Iris pigment epithelial cell (primary cell): ENCODE data around the gene ATP9A.
A peak's percentile ranks its signal among the peaks of the same experiment; 100 is the strongest.
"Not testable (repeated sequence)": the region's sequence is repeated elsewhere in the genome, so short reads cannot be mapped to it uniquely, and the experiment has no call there.

Source experiments
- DNase-seq: peaks from one replicate; pipeline ENCODE4 v3.0.0-alpha.2; 2011; ENCODE audit warnings: low read depth

ATP9A gene

DNA sequence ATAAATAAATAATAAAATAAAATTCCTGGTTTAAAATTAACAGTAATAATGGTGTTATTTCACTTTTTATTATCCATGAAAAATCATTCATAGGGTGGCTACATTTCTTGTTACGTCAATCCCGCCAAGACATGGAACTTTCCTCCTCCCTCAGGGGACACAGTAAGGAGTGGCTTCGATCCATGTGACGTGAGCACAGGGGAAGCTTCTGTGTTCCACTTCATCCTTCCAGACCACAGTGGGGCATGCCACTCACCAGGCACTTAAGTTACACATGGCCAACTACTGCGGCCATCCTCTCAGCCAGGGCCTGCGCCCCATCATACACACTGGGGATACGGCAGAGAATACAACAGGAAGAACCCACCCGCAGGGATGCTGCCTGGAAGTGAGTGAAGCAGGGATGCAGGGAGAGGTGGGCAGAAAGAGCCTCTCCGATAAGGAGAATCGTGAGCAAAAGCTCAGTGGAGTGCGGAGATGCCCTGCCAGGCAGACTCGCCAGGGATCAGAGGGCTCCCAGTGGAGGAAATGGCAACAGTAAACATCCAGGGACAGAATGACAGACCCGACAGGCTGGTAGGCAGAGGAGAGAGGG lies 75.3 kb downstream of the ATP9A start:
- no peak for DNase-seq

DNA sequence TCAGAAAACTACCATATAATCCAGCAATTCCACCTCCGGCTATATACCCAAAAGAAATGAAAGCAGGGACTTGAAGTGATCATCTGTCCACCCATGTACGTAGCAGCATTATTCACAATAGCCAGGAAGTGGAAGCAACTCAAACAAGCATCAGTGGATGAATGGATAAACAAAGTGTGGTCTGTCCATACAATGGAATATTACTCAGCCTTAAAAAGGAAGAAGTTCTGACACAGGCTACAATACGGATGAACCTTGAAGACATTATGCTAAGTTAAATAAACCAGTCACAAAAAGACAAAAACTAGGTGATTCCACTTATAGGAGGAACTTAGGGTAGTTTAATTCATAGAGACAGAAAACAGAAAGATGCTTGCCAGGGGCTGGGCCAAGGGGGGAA lies 76.5 kb downstream of the ATP9A start:
- DNase-seq = no peak

DNA sequence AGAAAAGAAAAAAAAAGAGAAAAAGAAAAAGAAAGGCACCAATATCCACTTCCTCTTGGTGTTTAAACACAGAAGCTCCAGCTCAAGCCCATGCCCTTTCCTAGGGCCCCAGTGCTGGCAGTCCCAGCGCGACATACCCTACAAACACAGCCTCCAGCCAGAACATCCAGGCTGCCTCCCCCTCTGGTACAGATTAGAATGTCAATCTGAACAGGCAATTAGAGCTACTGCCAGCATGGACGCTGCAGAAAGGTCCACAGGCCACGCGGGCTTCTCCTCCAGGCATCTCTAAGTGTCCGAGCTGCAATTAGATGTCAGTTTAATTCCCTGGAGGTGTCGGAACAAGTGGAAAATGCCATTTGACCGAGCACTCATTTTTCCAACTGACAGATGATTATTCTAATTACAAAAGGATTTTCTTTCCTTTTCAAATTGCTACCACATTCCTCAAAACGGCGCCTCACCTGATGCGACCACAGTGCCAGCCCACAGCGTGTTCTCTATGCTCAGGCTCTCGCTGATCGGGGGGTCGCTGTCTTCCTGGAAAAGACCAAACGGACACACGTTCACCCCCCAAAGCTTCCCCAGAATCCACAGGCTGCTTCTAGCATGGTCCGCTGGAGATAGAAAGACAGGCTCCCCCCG lies 79.5 kb downstream of the ATP9A start:
- DNase-seq = no peak

DNA sequence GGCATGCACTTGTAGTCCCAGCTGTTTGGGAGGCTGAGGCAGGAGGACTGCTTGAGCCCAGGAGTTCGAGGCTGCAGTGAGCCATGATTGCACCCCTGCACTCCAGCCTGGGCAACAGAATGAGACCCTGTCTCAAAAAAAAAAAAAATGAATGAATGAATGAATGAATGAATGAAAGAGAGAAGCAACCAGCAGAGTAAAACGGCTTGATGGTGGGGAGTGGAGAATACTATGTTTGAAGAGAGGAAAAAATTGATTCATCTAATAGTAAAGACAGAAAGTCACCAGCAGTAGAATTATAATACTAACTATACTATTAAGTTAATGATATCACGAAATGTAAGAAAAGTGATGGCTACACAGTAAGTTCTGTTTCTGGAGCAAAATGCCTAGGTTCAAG lies 80.6 kb downstream of the ATP9A start:
- no peak for DNase-seq

DNA sequence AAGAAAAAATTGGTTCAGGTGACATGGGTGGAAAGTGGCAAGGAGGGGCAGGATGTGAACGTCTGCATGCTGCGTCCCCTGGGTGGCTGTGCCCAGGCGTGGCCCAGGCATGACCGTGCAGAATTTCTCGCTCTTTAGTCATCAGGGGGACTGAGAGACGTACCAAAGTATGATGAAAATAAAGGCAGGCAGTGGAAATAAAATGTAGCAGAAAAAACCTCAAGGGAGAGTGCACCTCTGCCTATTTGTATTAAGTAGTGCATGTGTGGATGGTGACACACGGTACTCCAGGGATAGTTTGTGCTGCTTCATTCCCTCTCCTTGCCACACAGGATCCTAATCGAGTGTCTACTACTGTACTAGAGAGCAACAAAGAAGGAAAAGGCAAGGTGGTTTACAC lies 81.1 kb downstream of the ATP9A start:
- peak; percentile 69 for DNase-seq

DNA sequence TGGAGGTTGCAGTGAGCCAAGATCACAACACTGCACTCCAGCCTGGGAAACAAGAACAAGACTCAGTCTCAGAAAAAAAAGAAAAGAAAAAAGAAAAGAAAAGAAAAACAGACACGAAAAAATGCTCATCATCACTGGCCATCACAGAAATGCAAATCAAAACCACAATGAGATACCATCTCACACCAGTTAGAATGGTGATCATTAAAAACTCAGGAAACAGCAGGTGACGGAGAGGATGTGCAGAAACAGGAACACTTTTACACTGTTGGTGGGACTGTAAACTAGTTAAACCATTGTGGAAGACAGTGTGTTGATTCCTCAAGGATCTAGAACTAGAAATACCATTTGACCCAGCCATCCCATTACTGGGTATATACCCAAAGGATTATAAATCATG lies 82.7 kb downstream of the ATP9A start:
- DNase-seq = not testable (repeated sequence)

DNA sequence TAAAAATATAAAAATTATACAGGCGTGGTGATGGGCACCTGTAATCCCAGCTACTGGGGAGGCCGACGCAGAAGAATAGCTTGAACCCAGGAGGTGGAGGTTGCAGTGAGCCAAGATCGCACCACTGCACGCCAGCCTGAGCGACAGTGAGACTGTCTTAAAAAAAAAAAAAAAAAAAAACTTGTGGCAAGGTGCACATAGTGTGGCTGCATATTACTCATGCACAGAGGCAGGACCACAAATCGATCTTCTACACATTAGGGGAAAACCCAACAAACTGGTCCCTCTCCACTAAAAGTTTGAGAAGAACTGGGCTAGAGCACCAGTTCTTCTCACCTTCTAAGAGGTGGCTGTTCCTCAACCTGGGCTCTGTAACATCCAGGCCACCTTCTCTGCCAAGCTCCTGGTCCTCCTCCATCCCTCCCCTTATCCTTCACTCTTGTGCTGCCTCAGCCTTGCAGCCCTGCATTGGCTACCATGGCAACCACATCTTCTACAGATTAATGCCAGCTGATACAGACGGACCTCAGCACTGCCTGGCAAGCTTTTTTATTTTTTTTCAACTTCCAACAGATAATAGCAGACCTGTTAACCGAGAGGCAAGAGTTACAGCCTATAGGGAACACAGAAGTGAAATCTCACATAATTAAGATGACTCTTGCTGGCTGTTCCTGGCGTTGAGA lies 88.0 kb downstream of the ATP9A start:
- DNase-seq = no peak

DNA sequence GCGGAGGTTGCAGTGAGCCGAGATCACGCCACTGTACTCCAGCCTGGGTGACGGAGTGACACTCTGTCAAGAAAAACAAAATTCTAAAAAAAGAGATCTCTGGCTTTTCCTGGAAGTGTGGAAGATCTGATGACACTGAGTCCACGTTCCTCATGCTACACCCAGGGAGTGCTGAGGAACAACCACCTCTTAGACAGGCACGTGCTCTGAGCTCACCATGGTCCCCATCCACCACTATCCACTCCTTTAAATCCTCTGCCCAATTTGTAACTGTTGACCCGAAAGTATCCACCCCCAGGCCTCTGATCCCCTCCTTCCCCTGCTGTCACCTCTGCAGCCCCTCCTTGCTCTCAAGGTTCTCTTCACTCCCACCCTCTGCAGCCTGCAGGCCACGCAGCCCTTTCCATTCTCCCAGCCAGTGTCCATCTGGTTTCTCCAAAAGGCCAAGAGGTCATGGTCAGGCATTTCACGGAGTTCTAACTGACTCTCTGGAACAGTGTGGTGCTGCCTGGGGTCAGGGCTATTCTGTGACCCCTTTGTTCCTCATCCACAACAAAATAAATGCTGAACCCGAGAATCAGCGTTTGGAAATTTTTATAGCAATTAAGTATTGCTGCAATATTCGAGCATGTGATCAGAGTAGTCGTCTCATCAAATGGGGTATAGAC lies 88.8 kb downstream of the ATP9A start:
- no peak for DNase-seq

DNA sequence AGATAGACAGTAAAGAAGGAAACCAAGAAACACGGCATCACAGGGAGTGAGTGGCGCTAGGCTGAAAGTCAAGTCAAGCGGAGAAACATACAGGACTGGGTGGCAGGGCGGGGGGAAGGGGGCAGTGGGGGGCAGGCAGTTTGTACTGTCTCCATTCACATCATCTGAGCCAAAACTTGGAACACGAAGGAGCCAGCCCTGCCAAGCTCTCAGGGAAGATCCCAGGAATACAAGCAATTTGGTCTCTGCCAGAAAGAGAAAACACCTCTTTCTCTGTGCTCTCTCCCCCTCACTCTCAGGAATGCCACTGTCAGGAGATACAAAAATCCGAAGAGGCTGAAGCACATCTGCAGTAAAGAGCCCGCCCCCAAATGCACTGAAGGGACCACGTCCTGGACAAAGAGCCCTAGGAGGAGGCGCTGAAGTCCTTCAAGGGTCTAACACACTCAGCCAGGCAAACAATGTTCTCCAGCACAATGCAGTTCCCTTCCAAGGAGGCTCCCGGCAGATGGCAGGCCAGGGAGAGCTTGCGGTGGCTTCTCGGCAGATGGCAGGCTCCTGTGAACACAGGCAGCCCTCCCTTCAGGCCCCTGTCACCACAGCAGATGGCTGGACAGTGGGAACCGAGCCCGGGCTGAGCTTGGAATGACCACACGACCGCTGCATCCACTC lies 90.0 kb downstream of the ATP9A start:
- DNase-seq = no peak

DNA sequence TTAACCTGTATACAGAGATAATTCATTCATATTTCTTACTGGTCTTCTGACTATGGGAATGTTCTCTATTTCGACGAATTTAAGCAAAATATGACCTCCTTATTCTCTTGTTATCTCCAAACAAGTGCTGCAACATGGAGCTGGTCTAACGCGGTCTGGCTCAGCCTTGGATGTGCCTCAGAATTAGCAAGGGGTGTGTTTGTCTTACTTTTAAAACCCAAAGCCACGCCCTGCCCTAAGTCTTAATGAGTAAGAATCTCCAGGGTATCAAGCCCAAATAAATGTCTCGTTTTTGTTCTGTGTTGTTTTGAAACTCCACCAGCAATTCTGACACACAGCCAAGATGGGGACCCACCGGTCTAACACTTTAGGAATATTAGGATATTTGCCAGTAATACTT lies 99.2 kb downstream of the ATP9A start:
- DNase-seq = no peak

DNA sequence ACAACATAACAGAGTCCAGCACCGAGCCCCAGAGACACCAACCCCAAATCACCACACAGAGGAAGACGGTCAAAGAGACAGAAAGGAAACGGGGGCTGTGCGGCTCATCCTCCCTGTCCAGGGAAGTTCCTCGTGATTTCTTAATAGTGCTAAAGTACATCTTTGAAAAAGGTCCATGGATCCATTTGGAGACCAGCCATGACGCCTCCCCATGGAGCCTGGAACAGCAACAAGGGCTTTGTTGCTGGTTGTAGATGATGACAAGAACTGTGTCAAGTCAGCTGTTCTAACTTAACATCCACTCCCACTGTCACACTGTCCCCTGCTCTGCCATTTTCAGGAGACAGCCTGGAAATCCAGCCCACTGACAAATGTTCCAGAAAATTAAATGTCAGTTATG lies 99.7 kb downstream of the ATP9A start:
- no peak for DNase-seq

DNA sequence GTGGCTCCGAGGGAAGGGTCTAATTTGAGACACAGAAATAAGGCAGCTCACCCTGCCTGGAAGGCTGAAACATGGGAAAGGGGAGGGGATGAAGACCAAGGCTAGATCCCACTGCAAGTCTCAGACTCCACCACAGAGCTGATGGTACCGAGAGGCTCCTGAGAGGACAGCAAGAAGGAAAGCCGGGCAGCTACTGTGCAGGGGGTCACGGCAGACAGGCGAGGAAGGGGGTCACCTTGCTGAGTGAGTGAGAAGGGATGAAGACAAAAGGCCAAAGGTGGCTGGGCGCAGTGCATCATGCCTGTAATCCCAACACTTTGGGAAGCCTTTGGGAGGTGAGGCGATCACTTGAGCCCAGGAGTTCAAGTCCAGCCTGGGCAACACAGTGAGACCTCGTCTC lies 100.7 kb downstream of the ATP9A start:
- no peak for DNase-seq

DNA sequence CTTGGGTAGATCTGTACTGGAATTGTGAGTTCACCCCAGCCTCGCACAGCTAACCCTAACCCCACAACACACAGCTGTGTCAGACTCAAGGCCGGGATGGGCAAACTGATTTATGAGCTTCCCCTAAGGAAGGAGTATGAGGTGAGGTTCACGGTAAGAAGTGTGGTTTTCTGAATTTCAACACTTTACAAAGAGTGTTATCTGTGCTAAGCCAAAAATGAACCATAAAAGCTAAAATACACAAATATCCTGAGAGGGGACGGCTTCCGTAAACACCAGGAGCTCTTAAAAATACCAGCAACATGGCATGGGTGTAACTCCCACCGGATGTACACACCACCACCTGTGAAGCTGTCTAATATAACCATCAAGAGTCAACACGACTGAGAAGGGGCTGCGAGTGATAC lies 101.2 kb downstream of the ATP9A start:
- DNase-seq = no peak

DNA sequence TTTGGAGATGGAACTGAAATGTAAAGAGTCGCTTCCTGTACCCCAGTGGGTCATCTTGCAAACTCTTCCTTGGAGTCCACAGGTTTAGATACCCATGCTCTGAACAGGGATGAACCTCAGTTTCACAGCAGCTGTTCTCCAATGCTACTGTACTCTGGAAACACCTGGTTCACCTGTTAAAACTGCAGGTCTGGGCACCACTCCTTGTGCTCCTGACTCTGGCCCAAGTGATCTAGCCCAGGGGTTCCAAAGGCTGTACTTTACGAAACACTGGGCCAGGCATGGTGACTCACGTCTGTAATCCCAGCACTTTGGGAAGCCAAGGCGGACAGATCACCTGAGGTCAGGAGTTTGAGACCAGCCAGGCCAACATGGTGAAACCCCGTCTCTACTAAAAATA lies 102.1 kb downstream of the ATP9A start:
- no peak for DNase-seq

DNA sequence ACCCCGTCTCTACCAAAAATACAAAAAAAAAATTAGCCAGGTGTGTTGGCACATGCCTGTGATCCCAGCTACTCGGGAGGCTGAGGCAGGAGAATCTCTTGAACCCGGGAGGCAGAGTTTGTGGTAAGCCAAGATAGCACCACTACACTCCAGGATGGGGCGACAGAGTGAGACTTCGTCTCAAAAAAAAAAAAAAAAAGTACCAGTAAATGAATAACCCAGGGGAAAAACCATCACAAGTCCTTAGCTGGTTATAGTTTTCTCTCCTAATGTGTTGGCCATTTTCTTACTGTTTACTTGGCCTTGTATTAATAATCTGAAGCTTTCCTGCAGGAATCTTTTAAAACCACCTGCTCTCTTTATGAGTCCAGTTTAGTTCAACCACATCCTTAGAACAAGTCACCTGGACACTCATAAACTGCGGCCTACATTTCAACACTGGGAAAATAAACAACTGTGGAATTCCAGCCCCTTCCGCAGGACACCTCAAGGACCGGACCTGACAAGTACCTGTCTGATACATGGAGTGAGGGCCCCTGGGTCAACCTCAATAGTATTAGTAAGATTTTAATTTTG lies 102.6 kb downstream of the ATP9A start:
- DNase-seq = no peak

DNA sequence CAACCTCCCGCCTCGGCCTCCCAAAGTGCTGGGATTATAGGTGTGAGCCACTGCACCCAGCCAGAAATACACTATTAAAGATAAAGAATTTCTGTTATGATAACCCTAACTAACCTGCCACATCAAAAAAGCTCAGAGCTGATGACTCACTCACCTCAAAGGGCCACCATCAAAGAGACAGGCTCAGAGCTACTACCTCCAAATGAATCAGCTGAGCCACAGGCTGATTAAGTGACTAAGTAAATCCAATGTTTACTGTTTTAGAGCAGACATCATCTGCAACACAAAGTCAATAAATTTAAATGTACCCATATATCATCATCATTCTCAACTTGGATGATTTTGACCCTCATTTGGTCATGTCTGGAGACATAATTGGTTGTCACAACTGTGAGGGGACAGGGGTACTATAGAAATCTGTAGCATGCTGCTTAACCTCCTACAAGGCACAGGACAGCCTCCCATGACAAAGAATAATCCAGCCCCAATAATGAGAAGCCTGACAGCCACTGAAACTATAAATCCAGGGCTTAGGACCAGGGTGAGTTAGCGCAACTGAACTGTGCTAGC lies 106.5 kb downstream of the ATP9A start:
- peak; percentile 74 for DNase-seq

DNA sequence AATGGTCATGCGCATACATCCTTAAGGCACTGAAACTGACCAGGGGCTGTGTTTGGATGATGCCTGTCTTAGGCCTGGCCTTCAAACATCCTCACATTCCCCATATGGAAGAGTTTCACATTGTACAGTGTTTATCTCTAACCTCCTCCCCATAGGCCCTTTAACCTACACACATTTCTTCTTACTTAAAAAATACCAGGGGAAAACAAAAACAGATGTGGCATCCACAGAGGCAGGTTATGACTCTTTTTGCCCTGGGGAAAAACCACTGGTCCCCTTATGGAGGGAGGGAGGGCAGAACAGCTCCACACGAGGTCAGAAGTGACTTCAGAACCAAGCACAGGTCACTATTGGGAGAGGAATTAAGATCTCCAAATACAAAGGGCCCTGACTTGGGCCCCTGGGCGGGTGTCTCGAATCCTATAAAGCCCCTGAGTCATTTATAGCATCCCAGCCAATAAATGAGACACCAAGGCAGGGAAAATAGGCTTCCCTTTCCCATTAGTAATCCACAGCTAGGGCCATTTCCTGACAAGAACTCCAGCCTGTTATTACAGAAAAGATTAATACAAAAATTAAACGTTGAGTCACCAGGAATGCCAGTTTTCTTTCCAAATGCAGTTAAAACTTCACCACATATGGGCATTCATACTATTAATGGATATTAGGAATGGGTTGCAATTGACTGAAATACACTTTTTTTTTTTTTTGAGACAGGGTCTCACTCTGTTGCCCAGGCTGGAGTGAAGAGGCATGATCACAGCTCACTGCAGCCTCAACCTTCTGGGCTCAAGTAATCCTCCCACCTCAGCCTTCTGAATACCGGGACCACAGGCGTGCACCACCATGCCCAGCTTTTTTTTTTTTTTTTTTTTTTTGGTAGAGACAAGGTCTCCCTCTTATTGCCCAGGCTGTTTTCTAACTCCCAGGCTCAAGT lies 107.2 kb downstream of the ATP9A start:
- peak; percentile 60 for DNase-seq

DNA sequence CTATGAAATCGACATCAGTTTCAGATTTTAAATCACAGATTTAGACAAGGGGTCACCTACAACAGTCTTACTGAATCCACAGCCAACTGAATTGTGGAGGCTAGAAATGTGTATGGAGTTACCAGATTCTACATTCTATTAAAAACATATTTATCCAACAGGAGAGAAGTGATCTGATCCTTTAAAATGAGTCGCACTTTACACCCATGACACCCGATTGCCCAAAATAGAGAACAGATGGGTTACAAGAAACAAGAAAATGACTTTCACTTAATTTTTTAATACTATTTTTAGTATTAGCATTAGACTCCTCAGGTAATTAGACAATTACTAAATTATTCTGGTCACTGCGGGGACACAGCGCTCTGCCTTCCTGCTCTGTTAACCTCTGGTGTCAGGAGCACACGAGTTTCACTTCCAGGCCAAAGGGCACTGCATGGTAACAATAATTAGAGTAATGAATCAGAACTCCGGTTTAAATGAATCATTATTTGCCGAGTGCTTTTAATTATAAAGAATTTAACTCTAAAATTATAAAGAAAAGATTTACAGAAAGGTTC lies 108.6 kb downstream of the ATP9A start:
- DNase-seq = no peak

DNA sequence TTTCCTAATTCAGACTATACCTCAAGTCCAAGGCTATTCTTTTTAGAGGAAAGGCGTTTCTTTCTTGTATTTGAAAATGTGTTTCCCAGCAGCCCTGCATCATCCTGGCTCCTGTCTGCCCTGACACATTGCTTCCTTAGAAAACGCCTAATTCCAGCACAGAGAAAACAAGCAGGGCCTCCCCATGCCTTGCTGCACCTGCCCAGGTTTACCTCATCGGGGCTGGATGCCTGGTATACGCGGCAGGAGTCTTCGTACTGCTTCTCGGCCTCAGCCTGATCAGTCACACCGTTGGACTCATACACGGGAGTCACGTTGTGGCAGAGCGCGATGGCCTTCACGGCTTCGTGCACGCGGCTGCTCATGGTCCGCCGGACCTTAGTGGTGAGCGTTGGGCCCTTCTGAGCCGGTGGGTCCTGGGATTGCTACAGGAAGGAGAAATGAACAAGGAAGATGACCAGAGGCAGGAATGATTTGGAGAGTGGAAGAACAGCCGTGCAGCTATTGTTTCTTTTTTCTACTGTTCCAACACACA lies 111.4 kb downstream of the ATP9A start:
- no peak for DNase-seq

DNA sequence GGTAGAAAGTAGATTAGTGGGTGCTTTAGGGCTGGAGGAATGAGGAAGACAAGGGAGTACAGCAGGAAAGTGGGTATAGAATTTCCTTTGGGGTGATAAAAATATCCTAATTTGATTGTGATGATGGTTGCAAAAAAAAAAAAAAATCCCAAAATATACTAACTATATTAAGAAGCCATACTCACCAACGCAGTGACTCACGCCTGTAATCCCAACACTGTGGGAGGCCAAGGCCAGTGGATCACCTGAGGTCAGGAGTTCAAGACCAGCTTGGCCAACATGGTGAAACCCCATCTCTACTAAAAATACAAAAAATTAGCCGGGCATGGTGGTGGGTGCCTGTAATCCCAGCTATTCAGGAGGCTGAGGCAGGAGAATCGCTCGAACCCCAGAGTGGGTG lies 112.1 kb downstream of the ATP9A start:
- DNase-seq = not testable (repeated sequence)
